Eye (tissue), 1 donor: Measurements from ENCODE around the gene SON.
"Not testable (repeated sequence)": the region's sequence is repeated elsewhere in the genome, so short reads cannot be mapped to it uniquely, and the experiment has no call there.

ENCODE experiments used
- DNase-seq: peaks from one replicate; pipeline ENCODE4 v3.0.0-alpha.2; 2015

The SON gene

DNA sequence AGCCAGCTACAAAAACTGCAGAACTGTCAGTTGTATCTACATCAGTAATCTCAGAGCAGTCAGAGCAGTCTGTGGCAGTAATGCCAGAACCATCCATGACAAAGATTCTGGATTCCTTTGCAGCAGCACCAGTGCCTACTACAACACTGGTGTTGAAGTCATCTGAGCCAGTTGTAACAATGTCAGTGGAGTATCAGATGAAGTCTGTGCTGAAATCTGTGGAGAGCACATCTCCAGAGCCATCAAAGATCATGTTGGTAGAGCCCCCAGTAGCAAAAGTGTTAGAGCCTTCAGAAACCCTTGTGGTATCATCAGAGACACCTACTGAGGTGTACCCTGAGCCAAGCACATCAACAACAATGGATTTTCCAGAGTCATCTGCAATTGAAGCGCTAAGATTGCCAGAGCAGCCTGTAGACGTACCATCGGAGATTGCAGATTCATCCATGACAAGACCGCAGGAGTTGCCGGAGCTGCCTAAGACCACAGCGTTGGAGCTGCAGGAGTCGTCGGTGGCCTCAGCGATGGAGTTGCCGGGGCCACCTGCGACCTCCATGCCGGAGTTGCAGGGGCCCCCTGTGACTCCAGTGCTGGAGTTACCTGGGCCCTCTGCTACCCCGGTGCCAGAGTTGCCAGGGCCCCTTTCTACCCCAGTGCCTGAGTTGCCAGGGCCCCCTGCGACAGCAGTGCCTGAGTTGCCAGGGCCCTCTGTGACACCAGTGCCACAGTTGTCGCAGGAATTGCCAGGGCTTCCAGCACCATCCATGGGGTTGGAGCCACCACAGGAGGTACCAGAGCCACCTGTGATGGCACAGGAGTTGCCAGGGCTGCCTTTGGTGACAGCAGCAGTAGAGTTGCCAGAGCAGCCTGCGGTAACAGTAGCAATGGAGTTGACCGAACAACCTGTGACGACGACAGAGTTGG lies 7.3 kb downstream of the SON start:
- DNase-seq, result no peak

DNA sequence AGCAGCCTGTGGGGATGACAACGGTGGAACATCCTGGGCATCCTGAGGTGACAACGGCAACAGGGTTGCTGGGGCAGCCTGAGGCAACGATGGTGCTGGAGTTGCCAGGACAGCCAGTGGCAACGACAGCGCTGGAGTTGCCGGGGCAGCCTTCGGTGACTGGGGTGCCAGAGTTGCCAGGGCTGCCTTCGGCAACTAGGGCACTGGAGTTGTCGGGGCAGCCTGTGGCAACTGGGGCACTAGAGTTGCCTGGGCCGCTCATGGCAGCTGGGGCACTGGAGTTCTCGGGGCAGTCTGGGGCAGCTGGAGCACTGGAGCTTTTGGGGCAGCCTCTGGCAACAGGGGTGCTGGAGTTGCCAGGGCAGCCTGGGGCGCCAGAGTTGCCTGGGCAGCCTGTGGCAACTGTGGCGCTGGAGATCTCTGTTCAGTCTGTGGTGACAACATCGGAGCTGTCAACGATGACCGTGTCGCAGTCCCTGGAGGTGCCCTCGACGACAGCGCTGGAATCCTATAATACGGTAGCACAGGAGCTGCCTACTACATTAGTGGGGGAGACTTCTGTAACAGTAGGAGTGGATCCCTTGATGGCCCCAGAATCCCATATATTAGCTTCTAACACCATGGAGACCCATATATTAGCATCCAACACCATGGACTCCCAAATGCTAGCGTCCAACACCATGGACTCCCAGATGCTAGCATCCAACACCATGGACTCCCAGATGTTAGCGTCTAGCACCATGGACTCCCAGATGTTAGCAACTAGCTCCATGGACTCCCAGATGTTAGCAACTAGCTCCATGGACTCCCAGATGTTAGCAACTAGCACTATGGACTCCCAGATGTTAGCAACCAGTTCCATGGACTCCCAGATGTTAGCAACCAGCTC lies 8.2 kb downstream of the SON start:
- no peak for DNase-seq

DNA sequence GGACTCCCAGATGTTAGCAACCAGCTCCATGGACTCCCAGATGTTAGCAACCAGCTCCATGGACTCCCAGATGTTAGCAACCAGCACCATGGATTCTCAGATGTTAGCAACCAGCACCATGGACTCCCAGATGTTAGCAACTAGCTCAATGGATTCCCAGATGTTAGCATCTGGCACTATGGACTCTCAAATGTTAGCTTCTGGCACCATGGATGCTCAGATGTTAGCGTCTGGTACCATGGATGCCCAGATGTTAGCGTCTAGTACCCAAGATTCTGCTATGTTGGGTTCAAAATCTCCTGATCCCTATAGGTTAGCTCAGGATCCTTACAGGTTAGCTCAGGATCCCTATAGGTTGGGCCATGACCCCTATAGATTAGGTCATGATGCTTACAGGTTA lies 8.8 kb downstream of the SON start:
- DNase-seq, result no peak

DNA sequence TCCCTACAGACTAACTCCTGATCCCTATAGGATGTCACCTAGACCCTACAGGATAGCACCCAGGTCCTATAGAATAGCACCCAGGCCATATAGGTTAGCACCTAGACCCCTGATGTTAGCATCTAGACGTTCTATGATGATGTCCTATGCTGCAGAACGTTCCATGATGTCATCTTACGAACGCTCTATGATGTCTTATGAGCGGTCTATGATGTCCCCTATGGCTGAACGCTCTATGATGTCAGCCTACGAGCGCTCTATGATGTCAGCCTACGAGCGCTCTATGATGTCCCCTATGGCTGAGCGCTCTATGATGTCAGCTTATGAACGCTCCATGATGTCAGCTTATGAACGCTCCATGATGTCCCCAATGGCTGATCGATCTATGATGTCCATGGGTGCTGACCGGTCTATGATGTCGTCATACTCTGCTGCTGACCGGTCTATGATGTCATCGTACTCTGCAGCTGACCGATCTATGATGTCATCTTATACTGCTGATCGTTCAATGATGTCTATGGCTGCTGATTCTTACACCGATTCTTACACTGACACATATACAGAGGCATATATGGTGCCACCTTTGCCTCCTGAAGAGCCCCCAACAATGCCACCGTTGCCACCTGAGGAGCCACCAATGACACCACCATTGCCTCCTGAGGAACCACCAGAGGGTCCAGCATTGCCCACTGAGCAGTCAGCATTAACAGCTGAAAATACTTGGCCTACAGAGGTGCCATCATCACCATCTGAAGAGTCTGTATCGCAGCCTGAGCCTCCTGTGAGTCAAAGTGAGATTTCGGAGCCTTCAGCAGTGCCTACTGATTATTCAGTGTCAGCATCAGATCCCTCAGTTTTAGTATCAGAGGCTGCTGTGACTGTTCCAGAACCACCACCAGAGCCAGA lies 9.5 kb downstream of the SON start:
- DNase-seq, result no peak

DNA sequence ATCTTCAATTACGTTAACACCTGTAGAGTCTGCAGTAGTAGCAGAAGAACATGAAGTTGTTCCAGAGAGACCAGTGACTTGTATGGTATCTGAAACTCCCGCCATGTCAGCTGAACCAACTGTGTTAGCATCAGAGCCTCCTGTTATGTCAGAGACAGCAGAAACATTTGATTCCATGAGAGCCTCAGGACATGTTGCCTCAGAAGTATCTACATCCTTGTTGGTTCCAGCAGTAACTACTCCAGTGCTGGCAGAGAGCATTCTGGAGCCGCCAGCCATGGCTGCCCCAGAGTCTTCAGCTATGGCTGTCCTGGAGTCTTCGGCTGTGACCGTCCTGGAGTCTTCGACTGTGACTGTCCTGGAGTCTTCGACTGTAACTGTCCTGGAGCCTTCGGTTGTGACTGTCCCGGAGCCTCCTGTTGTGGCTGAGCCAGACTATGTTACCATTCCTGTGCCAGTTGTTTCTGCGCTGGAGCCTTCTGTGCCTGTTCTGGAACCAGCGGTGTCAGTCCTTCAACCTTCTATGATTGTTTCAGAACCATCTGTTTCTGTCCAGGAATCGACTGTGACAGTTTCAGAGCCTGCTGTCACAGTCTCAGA lies 10.3 kb downstream of the SON start:
- DNase-seq, result no peak

DNA sequence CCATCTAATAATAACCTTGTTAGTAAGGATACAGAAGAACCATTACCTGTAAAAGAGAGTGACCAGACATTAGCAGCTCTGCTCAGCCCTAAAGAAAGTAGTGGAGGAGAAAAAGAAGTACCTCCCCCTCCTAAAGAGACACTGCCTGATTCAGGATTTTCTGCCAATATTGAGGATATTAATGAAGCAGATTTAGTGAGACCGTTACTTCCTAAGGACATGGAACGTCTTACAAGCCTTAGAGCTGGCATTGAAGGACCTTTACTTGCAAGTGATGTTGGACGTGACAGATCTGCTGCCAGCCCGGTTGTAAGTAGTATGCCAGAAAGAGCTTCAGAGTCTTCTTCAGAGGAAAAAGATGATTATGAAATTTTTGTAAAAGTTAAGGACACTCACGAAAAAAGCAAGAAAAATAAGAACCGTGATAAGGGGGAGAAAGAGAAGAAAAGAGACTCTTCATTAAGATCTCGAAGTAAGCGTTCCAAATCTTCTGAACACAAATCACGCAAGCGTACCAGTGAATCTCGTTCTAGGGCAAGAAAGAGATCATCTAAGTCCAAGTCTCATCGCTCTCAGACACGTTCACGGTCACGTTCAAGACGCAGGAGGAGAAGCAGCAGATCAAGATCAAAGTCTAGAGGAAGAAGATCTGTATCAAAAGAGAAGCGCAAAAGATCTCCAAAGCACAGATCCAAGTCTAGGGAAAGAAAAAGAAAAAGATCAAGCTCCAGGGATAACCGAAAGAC lies 11.6 kb downstream of the SON start:
- DNase-seq, result no peak

DNA sequence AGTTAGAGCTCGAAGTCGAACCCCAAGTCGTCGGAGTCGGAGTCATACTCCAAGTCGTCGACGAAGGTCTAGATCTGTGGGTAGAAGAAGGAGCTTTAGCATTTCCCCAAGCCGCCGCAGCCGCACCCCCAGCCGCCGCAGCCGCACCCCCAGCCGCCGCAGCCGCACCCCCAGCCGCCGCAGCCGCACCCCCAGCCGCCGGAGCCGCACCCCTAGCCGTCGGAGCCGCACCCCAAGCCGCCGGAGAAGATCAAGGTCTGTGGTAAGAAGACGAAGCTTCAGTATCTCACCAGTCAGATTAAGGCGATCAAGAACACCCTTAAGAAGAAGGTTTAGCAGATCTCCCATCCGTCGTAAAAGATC lies 12.1 kb downstream of the SON start:
- no peak for DNase-seq

DNA sequence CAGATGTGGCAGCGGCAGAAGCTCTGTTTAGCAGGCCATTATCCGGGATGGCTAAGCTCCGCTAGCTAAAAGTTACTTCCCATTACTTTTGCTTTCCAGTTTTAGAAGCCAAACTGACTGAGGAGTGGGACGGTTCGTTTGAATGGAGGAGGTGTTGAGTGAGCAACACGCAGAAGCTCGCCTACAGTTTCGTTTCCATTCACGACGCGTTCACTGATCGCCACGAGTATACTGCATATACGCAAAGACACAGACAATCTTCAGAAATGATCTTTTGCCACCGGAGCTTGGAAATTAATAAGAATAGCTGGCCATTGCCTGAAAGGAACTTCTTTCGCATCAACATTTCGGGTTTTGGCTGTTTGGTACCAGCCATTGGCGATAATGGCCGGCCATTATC lies 14.6 kb downstream of the SON start:
- DNase-seq, result no peak

DNA sequence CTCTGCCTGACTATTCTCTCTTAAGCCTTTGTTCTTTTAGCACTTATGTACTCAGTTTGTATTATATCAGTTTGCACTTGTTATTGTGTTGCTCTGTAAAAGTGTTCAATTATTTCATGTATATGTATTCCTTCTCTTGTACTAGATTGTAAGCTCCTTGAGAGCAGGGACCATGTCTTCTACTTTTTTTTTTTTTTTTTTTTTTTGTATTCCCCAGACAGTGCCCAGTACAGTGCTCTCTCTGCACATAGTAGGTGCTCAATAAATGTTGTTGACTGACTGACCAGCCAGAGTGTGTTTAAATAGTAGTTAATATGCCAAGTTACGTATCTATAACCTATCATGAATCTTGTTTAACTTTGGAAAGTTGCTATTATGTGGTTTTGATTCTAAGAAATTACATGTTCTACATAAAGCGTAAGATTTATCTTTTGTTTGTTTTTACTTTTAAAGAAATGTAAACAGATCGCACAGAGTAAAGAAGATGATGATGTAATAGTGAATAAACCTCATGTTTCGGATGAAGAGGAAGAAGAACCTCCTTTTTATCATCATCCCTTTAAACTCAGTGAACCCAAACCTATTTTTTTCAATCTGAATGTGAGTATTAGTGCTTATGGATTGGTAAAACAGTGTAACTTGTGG lies 16.1 kb downstream of the SON start:
- no peak for DNase-seq

DNA sequence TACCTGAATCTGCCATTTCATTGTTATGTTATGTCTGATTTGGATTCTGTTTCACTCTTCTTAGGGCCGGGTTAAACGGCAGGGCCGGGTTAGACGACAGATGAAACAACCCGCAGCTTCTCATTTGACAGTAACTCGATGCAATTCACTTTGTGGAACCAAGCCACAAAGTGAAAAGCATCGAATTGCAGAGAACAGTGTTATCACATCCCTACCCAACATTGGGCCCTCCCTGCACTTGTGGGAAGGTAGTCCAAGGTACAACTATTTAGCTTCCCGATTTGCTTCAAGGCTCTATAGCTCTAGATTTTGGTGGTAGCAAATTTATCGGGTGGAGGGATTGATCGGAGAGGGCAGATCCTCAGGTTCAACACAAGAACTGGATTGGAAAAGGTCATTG lies 17.0 kb downstream of the SON start:
- DNase-seq, result no peak

DNA sequence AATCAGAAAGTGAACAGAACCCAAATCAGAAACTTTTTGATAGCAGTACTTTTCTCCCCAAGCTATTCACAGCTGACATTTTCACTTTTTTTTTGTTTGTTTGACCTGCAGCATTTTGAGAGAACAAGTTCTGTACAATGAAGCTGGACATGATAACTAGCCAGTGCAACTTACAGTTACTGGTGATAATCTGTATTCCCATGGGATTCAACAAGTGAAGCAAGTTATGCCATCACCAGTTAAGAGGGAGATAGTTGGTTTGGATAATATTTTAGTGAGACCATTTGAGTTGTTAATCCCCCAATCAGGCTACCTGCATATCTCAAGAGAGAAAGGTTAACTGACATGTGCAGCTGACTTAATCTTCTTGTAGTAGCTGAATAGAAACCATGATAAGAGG lies 18.1 kb downstream of the SON start:
- DNase-seq, result no peak

DNA sequence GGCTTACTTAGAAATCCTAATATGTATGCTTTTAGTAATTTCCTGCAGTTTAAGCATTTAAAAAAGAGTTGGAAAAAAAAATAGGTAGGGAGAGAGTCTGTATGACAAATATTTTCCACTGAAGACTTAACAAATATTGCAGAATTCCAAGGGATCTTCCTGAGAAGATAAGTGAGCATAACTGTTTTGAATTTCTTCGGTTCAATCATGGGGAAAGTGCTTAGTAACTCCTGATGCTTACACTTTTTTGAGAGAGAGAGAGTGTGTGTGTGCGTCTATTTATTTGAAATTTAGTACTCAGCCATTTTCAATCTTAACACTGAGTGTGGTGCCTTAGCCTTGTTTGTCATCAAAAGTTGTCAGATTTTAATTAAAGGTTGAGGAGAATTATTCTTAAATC lies 18.5 kb downstream of the SON start:
- DNase-seq, result no peak

DNA sequence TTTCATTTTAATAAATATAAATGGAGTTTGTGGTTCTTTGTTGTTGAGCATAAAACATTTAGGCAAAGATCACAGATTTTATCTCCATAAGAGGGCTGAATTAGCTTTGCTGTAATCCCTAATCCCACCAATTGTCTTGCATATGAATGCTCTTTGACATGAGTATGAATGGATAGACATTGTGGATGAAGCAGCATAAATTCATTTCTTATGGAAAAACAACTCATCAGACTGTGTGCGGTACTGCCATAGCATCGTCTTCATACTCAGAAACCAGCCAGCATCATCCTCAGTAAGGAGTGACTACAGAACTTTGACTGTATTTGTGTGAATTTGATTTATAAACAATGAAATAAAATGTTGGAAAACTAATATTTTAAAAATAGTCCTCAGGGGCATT lies 19.6 kb downstream of the SON start:
- DNase-seq, result no peak

DNA sequence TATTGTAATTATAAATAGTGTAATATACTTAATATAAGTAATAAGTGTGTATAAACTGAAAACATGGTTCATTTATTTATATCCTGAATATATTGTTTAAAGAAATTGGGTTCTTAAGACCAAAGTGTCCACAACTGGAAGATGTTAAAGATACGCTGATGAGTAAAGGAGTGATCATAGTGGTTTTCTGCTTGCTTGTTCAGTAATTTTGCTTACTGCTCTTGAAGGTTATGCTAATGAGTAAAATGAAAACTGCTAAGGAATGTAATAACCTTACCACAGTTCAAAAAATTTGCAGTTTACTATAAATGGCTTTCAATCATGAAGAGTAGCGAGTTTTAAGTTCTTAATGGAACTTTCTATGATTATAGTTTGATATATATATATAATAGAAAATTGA lies 23.7 kb downstream of the SON start:
- DNase-seq, result no peak

DNA sequence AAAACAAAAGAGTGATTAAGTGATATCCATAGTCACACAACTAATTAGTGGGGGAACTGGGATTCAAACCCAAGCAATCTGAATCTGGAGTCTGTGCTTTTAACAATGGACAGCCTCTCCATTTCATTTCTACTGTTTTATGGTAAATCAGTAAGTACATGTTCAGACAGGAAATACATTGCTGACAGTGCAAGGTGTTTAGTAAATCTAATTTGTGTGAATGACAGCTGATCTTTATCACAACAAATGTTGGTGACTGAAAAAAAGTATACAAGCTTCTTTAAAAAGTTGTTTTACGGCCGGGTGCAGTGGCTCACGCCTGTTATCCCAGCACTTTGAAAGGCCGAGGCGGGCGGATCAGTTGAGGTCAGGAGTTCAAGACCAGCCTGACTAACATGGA lies 25.1 kb downstream of the SON start:
- DNase-seq, result no peak

DNA sequence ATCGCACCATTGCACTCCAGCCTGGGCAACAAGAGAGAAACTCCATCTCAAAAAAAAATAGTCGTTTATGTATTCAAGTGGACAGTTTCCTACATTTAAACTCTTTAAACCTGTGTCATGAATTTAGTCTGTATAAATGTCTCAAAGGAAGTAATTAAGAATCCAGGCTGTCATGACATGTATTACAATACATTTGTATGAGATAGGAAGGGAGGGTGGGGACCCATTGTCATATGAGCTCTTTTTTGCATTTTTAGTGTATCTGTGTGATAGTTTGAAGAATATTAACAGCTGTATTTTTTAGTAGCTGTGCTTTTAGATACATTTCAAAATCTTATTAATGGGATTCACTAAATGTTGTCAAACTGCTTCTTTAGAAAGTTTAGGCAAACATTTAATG lies 25.6 kb downstream of the SON start:
- DNase-seq, result no peak

DNA sequence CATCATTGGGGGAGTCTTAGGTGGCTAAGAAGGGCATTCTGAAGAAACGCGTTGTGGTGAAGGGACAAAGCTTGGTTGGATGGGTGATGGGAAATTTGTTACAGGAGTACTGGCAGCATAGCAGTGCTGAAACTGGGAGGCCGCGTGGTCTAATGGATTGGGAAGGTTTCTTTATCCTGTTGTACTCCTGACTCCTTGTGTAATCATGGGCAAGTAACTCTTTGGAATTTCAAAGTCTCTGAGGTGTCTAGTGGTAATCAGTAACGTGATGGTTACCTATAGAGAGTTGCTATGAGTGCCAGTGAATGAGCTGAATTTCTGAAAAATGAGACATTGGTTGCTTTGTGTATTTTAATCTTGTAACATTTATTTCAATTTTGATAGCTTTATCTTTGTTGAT lies 27.2 kb downstream of the SON start:
- no peak for DNase-seq

DNA sequence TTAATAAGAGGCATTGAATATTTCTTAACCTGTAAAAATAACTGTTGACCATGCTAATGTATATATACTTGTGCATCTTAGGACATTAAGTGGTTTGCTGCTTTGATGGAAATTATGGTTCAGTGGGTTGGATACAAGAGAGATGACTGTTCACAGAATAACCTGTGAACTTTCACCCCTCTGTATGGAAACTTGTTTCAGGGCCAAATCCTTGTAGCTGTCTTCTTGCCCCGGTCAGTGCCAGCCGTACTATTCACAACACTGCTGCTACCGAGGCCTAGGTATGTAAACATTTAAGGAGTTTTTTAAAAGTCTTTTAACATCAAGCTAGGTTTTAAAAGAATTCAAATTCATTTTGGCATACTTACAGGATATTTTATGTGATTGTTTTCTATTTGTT lies 29.5 kb downstream of the SON start:
- no peak for DNase-seq

DNA sequence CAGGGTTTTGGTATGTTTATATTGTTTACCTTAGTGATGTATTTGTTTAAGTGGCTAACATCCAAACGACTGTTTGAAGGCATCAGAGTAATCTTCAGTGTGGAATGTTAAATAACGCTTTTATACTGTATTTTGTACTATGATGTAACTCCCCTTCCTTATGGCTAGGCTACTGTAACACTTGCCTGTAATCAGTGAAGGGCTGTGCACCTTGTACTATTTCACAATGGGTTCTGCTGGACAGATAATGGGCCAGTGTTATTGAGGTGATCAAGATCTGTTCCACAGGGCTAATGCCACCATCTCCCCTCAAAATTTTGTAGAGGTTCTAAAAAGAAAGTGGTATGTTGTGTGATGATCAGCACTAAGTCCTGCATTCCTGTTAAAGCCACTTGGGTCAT lies 33.9 kb downstream of the SON start:
- not testable (repeated sequence) for DNase-seq

DNA sequence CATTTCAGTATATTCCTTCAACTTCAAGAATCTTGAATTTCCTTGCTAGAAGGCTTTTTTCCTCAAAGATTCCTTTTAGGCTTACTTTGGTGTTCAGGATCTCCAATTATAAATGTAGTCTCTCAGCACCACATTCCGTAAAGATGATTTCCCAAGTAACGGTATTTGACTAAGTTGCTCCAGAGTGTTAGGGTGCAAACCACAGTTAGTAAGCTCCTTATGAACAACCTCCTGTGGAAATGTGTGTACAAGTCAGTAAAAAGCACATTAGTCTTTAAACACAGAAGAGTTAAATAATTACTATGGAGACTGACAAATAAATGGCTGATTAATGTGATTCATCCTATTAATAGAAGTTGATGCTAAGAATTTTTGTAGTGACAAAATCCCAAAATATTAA lies 35.4 kb downstream of the SON start:
- DNase-seq, result no peak

DNA sequence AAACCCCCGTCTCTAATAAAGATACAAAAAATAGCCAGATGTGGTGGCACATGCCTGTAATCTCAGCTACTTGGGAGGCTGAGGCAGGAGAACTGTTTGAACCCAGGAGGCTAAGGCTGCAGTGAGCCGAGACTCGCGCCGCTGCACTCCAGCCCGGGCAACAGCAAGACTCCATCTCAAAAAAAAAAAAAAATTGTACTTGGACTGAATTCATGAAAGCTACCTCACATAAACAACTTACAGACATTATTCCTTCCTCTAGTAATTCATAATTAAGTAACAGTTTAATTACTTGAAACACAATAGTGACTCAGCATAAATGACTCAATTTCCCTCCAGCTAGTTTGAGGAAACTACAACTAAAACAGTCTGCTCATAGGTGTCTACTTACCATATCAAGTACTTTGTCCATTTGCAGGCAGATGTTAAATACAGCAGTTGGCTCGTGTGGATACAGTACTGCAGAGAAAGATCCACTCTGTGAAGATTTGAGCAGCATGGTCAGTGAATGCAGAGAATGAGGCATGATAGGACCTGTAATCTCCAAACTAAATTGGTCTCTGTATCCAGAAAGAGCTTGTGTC lies 36.2 kb downstream of the SON start:
- no peak for DNase-seq
